ENCODE data around the gene ALAD. TPM values are rescaled to one million over a fixed set of nuclear protein-coding genes. Genes with fewer than 3 reads are reported as not detected.

ALAD gene
- total and polyA plus RNA-seq, 4 donors: 40.2 to 258 (median 74.2) TPM

DNA sequence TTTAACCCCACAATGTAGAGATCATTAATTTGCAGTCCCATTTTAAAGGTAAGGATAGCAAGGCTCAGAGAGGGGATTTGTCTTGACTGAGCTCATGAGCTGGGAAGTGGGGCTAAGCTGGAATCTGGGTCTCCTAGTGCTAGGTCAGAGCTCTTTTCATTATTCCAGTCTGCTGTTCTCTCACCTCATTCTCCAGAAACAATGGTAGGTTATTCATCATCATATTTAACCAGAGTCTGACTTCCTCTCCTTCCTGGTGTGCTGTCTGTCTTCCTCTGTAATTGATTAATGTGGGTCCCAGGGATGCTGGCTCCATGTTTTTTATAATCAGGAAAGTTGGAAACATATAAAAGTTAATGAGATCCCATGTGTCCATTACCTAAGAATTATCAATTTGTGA lies 30.1 kb upstream of the ALAD start:
- Histone ChIP-seq H3K4me1 (ENCODE audit: control insufficient read depth in 4 of 4, insufficient read depth in 4 of 4, low read length in 3 of 4) (no peaks in the 10 kb centered on the region), H3K36me3 (ENCODE audit: control insufficient read depth in 4 of 4, insufficient read depth in 3 of 4, low read depth in 1 of 4, low read length in 3 of 4) (no peaks in the 10 kb centered on the region), H3K9ac (ENCODE audit: low read depth in 1 of 2, low read length in 2 of 2) (no peak overlapping the region), H3K27me3 (ENCODE audit: control insufficient read depth in 4 of 4, insufficient read depth in 4 of 4, low read length in 3 of 4) (no peaks in the 10 kb centered on the region), H3K9me3 (ENCODE audit: control insufficient read depth in 4 of 4, low read length in 3 of 4) (no peaks in the 10 kb centered on the region), H3K27ac (ENCODE audit: low read depth in 1 of 2, low read length in 2 of 2) (no peak overlapping the region), H3K4me3 (ENCODE audit: low read depth in 1 of 3, low read length in 3 of 3) (no peak overlapping the region)
- DNase-seq (ENCODE audit: low spot score): no peak
- TF ChIP-seq HNF4A (conservative IDR thresholded peaks at IDR 0.05): no peak
- TF ChIP-seq GABPA (IDR thresholded peaks at IDR 0.05 in 1 of 2, conservative IDR thresholded peaks at IDR 0.05 in 1 of 2): no peak
- TF ChIP-seq RAD21 (IDR thresholded peaks at IDR 0.05): no peak
- no peak for TF ChIP-seq HNF4G (IDR thresholded peaks at IDR 0.05)
- TF ChIP-seq EGR1 (IDR thresholded peaks at IDR 0.05; ENCODE audit: low read depth in 2 of 2): no peak
- no peak for TF ChIP-seq RXRA (IDR thresholded peaks at IDR 0.05)
- TF ChIP-seq TAF1 (conservative IDR thresholded peaks at IDR 0.05): no peak
- TF ChIP-seq YY1 (IDR thresholded peaks at IDR 0.05): no peak
- no peak for TF ChIP-seq REST (IDR thresholded peaks at IDR 0.05)
- TF ChIP-seq, protein P1, sequence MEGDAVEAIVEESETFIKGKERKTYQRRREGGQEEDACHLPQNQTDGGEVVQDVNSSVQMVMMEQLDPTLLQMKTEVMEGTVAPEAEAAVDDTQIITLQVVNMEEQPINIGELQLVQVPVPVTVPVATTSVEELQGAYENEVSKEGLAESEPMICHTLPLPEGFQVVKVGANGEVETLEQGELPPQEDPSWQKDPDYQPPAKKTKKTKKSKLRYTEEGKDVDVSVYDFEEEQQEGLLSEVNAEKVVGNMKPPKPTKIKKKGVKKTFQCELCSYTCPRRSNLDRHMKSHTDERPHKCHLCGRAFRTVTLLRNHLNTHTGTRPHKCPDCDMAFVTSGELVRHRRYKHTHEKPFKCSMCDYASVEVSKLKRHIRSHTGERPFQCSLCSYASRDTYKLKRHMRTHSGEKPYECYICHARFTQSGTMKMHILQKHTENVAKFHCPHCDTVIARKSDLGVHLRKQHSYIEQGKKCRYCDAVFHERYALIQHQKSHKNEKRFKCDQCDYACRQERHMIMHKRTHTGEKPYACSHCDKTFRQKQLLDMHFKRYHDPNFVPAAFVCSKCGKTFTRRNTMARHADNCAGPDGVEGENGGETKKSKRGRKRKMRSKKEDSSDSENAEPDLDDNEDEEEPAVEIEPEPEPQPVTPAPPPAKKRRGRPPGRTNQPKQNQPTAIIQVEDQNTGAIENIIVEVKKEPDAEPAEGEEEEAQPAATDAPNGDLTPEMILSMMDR (IDR thresholded peaks at IDR 0.05; ENCODE audit: low read depth, low read length, missing input control): no peak
- TF ChIP-seq JUND (IDR thresholded peaks at IDR 0.05): no peak
- no peak for TF ChIP-seq NR2F2 (IDR thresholded peaks at IDR 0.05)
- TF ChIP-seq ZBTB33 (IDR thresholded peaks at IDR 0.05): no peak
- no peak for TF ChIP-seq FOXA1 (IDR thresholded peaks at IDR 0.05)
- TF ChIP-seq, protein P2, sequence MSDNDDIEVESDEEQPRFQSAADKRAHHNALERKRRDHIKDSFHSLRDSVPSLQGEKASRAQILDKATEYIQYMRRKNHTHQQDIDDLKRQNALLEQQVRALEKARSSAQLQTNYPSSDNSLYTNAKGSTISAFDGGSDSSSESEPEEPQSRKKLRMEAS (IDR thresholded peaks at IDR 0.05): no peak

GRCh38 chr9:113428062-113428615 lies 27.1 kb upstream of the ALAD start:
- Histone ChIP-seq H3K27ac (ENCODE audit: low read depth in 1 of 2, low read length in 2 of 2) (no peak overlapping the region), H3K9ac (ENCODE audit: low read depth in 1 of 2, low read length in 2 of 2) (no peak overlapping the region), H3K4me1 (ENCODE audit: control insufficient read depth in 4 of 4, insufficient read depth in 4 of 4, low read length in 3 of 4) (no peaks in the 10 kb centered on the region), H3K4me3 (ENCODE audit: low read depth in 1 of 3, low read length in 3 of 3) (no peak overlapping the region), H3K9me3 (ENCODE audit: control insufficient read depth in 4 of 4, low read length in 3 of 4) (no peaks in the 10 kb centered on the region), H3K27me3 (ENCODE audit: control insufficient read depth in 4 of 4, insufficient read depth in 4 of 4, low read length in 3 of 4) (no peaks in the 10 kb centered on the region), H3K36me3 (ENCODE audit: control insufficient read depth in 4 of 4, insufficient read depth in 3 of 4, low read depth in 1 of 4, low read length in 3 of 4) (no peaks in the 10 kb centered on the region)
- TF ChIP-seq, protein P1 (IDR thresholded peaks at IDR 0.05; ENCODE audit: low read depth, low read length, missing input control): no peak
- TF ChIP-seq NR2F2 (IDR thresholded peaks at IDR 0.05): no peak
- TF ChIP-seq TAF1 (conservative IDR thresholded peaks at IDR 0.05): no peak
- no peak for TF ChIP-seq REST (IDR thresholded peaks at IDR 0.05)
- TF ChIP-seq JUND (IDR thresholded peaks at IDR 0.05): no peak
- TF ChIP-seq RAD21 (IDR thresholded peaks at IDR 0.05): no peak
- TF ChIP-seq, protein P2 (IDR thresholded peaks at IDR 0.05): no peak
- no peak for TF ChIP-seq HNF4A (conservative IDR thresholded peaks at IDR 0.05)
- no peak for TF ChIP-seq HNF4G (IDR thresholded peaks at IDR 0.05)
- no peak for DNase-seq (ENCODE audit: low spot score)
- 88% methylated on average over 1 of the region's 1 CpG for WGBS
